Endothelial cell of umbilical vein (primary cell): Measurements from ENCODE around the gene EVA1A.

Experiments used
- EZH2 ChIP-seq: IDR thresholded peaks from 2 replicates; pipeline ENCODE4 v1.6.1; 2012; ENCODE audit warnings: borderline replicate concordance, low read depth, mild to moderate bottlenecking, moderate library complexity, low read length, inconsistent platforms; ENCODE audit not compliant: severe bottlenecking
- FOS ChIP-seq: IDR thresholded peaks from 2 replicates; pipeline ENCODE4 v1.6.1; 2011; ENCODE audit warnings: mild to moderate bottlenecking, low read length, moderate library complexity, borderline replicate concordance; ENCODE audit not compliant: insufficient read depth
- JUN ChIP-seq: IDR thresholded peaks from 2 replicates; pipeline ENCODE4 v1.6.1; 2011; ENCODE audit warnings: borderline replicate concordance, low read depth; ENCODE audit not compliant: insufficient read length, insufficient read depth
- MAX ChIP-seq: IDR thresholded peaks from 2 replicates; pipeline ENCODE4 v1.6.1; 2011; ENCODE audit not compliant: insufficient read depth, insufficient read length
- MYC ChIP-seq: IDR thresholded peaks from one replicate; pipeline ENCODE4 v1.6.1; 2011; ENCODE audit warnings: mild to moderate bottlenecking, low read depth, low read length
- POLR2A ChIP-seq: IDR thresholded peaks from 2 replicates; pipeline ENCODE4 v1.6.1; 2012; ENCODE audit warnings: low read depth, mild to moderate bottlenecking, control low read depth, low read length
- POLR2AphosphoS5 ChIP-seq: IDR thresholded peaks from 2 replicates; pipeline ENCODE4 v1.6.1; 2012; ENCODE audit warnings: low read depth, mild to moderate bottlenecking, control low read depth, low read length, moderate library complexity; ENCODE audit not compliant: insufficient read depth
- TF ChIP-seq, protein P1 (sequence below), 2 donors: IDR thresholded peaks; 1 replicate in 1 of 2; 2 replicates in 1 of 2; pipeline ENCODE4 v1.5.1; 2011; ENCODE audit warnings: low read length in 2 of 2, mild to moderate bottlenecking in 2 of 2, moderate library complexity in 2 of 2, control low read depth in 1 of 2, inconsistent platforms in 1 of 2, low read depth in 1 of 2; ENCODE audit not compliant: insufficient read depth in 1 of 2; ENCODE audit errors: extremely low read depth in 1 of 2

DNA sequence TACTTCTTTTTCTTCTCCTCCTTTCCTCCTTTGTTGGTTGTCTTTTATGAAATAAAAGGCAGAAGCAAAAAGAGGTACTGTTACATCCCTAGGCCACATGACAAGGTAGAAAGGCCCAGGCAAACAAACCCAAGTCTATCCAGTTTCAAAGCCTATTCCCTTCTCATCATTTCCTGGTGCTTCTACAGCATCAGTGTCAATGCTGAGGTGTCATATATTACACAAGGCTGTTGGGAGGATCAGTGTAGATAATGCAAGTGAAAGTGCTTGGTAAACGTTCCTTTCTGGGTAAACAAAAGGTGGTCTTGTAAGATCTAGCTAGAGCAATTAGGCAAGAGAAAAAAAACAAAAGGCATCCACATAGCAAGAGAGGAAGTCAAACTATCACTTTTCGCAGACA, 64.9 kb downstream of the EVA1A start:
- TF ChIP-seq, protein P1, sequence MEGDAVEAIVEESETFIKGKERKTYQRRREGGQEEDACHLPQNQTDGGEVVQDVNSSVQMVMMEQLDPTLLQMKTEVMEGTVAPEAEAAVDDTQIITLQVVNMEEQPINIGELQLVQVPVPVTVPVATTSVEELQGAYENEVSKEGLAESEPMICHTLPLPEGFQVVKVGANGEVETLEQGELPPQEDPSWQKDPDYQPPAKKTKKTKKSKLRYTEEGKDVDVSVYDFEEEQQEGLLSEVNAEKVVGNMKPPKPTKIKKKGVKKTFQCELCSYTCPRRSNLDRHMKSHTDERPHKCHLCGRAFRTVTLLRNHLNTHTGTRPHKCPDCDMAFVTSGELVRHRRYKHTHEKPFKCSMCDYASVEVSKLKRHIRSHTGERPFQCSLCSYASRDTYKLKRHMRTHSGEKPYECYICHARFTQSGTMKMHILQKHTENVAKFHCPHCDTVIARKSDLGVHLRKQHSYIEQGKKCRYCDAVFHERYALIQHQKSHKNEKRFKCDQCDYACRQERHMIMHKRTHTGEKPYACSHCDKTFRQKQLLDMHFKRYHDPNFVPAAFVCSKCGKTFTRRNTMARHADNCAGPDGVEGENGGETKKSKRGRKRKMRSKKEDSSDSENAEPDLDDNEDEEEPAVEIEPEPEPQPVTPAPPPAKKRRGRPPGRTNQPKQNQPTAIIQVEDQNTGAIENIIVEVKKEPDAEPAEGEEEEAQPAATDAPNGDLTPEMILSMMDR (IDR thresholded peaks at IDR 0.05; ENCODE audit: extremely low read depth in 1 of 2, insufficient read depth in 1 of 2, low read depth in 1 of 2, low read length in 2 of 2) = no peak
- TF ChIP-seq EZH2 = no peak
- no peak for TF ChIP-seq POLR2A
- no peak for TF ChIP-seq MAX
- no peak for TF ChIP-seq POLR2AphosphoS5
- TF ChIP-seq JUN = no peak
- no peak for TF ChIP-seq FOS
- no peak for TF ChIP-seq MYC
